Glutamatergic neuron (in vitro differentiated cells): ENCODE measurements around the gene SH3PXD2A. TPM values are rescaled to one million over a fixed set of nuclear protein-coding genes. Genes with fewer than 3 reads are reported as not detected.

Experiments
- DNase-seq: peaks from one replicate; pipeline ENCODE4 v3.0.0; 2022
- H3K27ac Mint-ChIP-seq: one replicate; pipeline ENCODE4 v1.8.0; 2020; ENCODE audit warnings: mild to moderate bottlenecking, mixed read lengths, inconsistent platforms; ENCODE audit not compliant: unreplicated experiment
- H3K27me3 Mint-ChIP-seq: one replicate; pipeline ENCODE4 v1.8.0; 2020; ENCODE audit warnings: mild to moderate bottlenecking, moderate library complexity, mixed read lengths, inconsistent platforms; ENCODE audit not compliant: unreplicated experiment
- H3K36me3 Mint-ChIP-seq: one replicate; pipeline ENCODE4 v1.8.0; 2020; ENCODE audit warnings: mild to moderate bottlenecking, mixed read lengths, inconsistent platforms; ENCODE audit not compliant: unreplicated experiment
- H3K4me1 Mint-ChIP-seq: one replicate; pipeline ENCODE4 v1.8.0; 2020; ENCODE audit warnings: mild to moderate bottlenecking, low read depth, mixed read lengths, inconsistent platforms; ENCODE audit not compliant: unreplicated experiment
- H3K4me3 Mint-ChIP-seq: one replicate; pipeline ENCODE4 v1.8.0; 2020; ENCODE audit warnings: mild to moderate bottlenecking, mixed read lengths, inconsistent platforms; ENCODE audit not compliant: unreplicated experiment
- H3K9me3 Mint-ChIP-seq: one replicate; pipeline ENCODE4 v1.8.0; 2020; ENCODE audit warnings: mild to moderate bottlenecking, moderate library complexity, mixed read lengths, inconsistent platforms; ENCODE audit not compliant: unreplicated experiment
- total RNA-seq: library from RNA; stranded (reverse); fragmentation: NEBNext Ultra II Directional; extraction: Animal tissue kit (Norgen Biotek cat#: 25700); gene quantifications from one replicate; pipeline ENCODE4 v1.2.1, GENCODE V29; 2021; ENCODE audit not compliant: unreplicated experiment
- TF ChIP-seq, protein P1 (sequence below): fragments of 200-600 bp; sonication (generic); IDR thresholded peaks from one replicate; pipeline ENCODE4 v1.5.0; 2021; ENCODE audit not compliant: partially characterized antibody, unreplicated experiment

The SH3PXD2A gene
- total RNA-seq, 1 donor from 2014 or later: 16.7 TPM

- Mint-ChIP-seq H3K4me1 (peaks cover under 1% of the 10 kb centered on the region), H3K27me3 (peaks cover 5% of the 10 kb centered on the region), H3K27ac (no peak overlapping the region), H3K9me3 (peaks cover 3% of the 10 kb centered on the region), H3K4me3 (no peak overlapping the region), H3K36me3 (peaks cover 12% of the 10 kb centered on the region)
- no peak for DNase-seq
- TF ChIP-seq, protein P1, sequence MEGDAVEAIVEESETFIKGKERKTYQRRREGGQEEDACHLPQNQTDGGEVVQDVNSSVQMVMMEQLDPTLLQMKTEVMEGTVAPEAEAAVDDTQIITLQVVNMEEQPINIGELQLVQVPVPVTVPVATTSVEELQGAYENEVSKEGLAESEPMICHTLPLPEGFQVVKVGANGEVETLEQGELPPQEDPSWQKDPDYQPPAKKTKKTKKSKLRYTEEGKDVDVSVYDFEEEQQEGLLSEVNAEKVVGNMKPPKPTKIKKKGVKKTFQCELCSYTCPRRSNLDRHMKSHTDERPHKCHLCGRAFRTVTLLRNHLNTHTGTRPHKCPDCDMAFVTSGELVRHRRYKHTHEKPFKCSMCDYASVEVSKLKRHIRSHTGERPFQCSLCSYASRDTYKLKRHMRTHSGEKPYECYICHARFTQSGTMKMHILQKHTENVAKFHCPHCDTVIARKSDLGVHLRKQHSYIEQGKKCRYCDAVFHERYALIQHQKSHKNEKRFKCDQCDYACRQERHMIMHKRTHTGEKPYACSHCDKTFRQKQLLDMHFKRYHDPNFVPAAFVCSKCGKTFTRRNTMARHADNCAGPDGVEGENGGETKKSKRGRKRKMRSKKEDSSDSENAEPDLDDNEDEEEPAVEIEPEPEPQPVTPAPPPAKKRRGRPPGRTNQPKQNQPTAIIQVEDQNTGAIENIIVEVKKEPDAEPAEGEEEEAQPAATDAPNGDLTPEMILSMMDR: no peak
Observed at GRCh38 chr10:103724771-103725170, 130.6 kb downstream of the SH3PXD2A start.

DNA sequence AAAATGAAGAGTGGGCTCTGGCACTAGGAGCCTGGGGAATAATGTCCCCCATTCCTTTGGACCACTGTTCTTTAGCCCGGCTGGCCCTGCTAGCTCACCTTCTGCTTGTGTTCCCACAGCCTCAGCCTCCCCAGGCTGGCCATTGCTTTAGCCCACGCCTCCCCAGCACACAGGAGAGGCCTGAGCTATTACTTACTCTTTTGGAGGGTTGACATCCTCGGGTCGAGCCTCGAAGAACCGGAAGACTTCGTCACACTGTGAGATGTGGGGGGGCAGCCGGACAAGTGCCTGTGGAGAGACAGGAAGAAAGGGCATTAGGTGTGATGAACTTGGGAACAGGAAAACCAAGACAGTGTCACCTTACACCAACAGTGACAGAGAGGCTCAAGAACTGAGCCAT, 131.3 kb downstream of the SH3PXD2A start:
- H3K27me3 Mint-ChIP-seq: peaks cover 5% of the 10 kb centered on the region
- H3K4me3 Mint-ChIP-seq: no peak overlapping the region

DNA sequence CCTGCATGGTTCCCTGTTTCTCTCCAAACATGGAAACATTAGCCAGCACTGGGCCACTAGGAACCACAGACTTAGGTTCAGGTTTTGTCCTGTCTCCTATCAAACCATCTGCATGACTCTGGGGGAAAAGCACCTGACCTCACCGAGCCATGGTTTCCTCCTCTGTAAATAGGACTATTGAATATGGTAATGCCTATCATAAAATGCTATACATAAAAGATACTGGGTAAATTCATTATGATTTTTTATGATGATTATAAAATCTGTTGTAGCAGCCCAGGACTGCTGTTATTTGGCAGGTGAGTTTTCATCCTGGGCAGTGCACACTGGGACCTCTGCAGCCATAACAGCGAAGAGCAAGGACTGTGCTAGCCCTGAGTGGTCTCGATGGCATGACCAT, 131.8 kb downstream of the SH3PXD2A start:
- Mint-ChIP-seq H3K9me3 (peaks cover 3% of the 10 kb centered on the region), H3K4me1 (peaks cover 2% of the 10 kb centered on the region), H3K27ac (no peak overlapping the region), H3K27me3 (peaks cover 5% of the 10 kb centered on the region), H3K4me3 (no peak overlapping the region), H3K36me3 (peaks cover 12% of the 10 kb centered on the region)
- no peak for DNase-seq
- TF ChIP-seq, protein P1: no peak

More for the DNA sequence above, 131.3 kb downstream of the SH3PXD2A start:
- Mint-ChIP-seq H3K4me1 (no peaks in the 10 kb centered on the region), H3K27ac (no peak overlapping the region), H3K9me3 (peaks cover 3% of the 10 kb centered on the region), H3K36me3 (peaks cover 12% of the 10 kb centered on the region)
- no peak for DNase-seq
- TF ChIP-seq, protein P1: no peak

DNA sequence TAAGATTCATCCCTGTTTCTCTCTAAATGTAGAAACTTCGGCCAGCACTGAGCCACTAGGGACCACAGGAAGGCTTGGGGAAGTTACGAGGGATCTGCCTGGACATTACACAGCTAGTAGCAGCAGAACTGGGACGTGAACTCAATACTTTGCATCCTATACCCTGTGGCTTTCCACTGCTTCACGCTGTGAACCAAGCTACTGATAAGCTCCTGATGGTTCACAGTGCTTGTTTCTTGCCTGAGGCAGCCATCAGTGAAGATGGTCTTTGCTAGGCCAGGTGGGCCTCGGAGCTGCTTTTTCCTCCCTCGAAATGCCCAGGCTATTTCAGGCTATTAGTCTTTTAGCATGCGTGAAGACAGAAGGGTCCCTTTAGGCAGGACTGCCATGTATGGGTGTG, 132.7 kb downstream of the SH3PXD2A start:
- Mint-ChIP-seq H3K27me3 (peaks cover 5% of the 10 kb centered on the region), H3K9me3 (peaks cover 3% of the 10 kb centered on the region), H3K4me1 (peaks cover 4% of the 10 kb centered on the region), H3K27ac (no peak overlapping the region), H3K36me3 (peaks cover 12% of the 10 kb centered on the region), H3K4me3 (no peak overlapping the region)
- DNase-seq: no peak
- TF ChIP-seq, protein P1: no peak

GRCh38 chr10:103720964-103721335, 134.4 kb downstream of the SH3PXD2A start:
- Mint-ChIP-seq H3K9me3 (peaks cover 3% of the 10 kb centered on the region), H3K27ac (no peak overlapping the region), H3K4me3 (no peak overlapping the region), H3K4me1 (peaks cover 8% of the 10 kb centered on the region), H3K36me3 (peaks cover 12% of the 10 kb centered on the region), H3K27me3 (peaks cover 5% of the 10 kb centered on the region)
- TF ChIP-seq, protein P1: no peak
- DNase-seq: no peak
